ENCODE results near the gene C1orf35. TPM values are rescaled to one million over a fixed set of nuclear protein-coding genes. Genes with fewer than 3 reads are reported as not detected.
A peak's percentile ranks its signal among the peaks of the same experiment; 100 is the strongest.

The C1orf35 gene
- total and polyA plus RNA-seq, 9 donors: 2.8 to 29.3 (median 21.0) TPM

GRCh38 chr1:228066891-228067654 lies 36.1 kb downstream of the C1orf35 start:
- 45 to 52% (median 51%) methylated on average over 10 of the region's 10 CpGs for WGBS, 3 donors
- H3K27me3 ChIP-seq: no peaks in the 10 kb centered on the region
- H3K9me3 ChIP-seq: no peaks in the 10 kb centered on the region
- intact Hi-C loops (cut with DNase I): no loop called here
- no peak overlapping the region for H3K4me3 ChIP-seq
- no peak for DNase-seq
- TF ChIP-seq EP300 (IDR thresholded peaks at IDR 0.05) (no peak), CTCF (IDR thresholded peaks at IDR 0.05) (no peak), POLR2A (IDR thresholded peaks at IDR 0.05) (no peak)
- no peaks in the 10 kb centered on the region for H3K4me1 ChIP-seq (ENCODE audit: insufficient read depth)
- no peaks in the 10 kb centered on the region for H3K36me3 ChIP-seq
- no peak overlapping the region for H3K27ac ChIP-seq

- intact Hi-C loops (cut with DNase I): no loop called here
- Histone ChIP-seq H3K4me1 (ENCODE audit: insufficient read depth) (no peaks in the 10 kb centered on the region), H3K27me3 (no peaks in the 10 kb centered on the region), H3K27ac (no peak overlapping the region), H3K36me3 (no peaks in the 10 kb centered on the region), H3K9me3 (no peaks in the 10 kb centered on the region), H3K4me3 (no peak overlapping the region)
- DNase-seq: no peak
- TF ChIP-seq POLR2A (IDR thresholded peaks at IDR 0.05) (no peak), CTCF (IDR thresholded peaks at IDR 0.05) (no peak), EP300 (IDR thresholded peaks at IDR 0.05) (no peak)
- 16 to 31% (median 19%) methylated on average over 4 of the region's 4 CpGs for WGBS, 3 donors
Measured at GRCh38 chr1:228066416-228066815, 36.7 kb downstream of the C1orf35 start.

- no peaks in the 10 kb centered on the region for H3K9me3 ChIP-seq
- 59 to 62% (median 62%) methylated on average over 15 of the region's 15 CpGs for WGBS, 3 donors
- H3K4me1 ChIP-seq (ENCODE audit: insufficient read depth): no peaks in the 10 kb centered on the region
- no peak overlapping the region for H3K4me3 ChIP-seq
- no peaks in the 10 kb centered on the region for H3K27me3 ChIP-seq
- intact Hi-C loops (cut with DNase I): no loop called here
- DNase-seq: peak in 1 of 5 donors; percentile 26
- TF ChIP-seq POLR2A (IDR thresholded peaks at IDR 0.05): no peak
- no peak for TF ChIP-seq EP300 (IDR thresholded peaks at IDR 0.05)
- TF ChIP-seq CTCF (IDR thresholded peaks at IDR 0.05): no peak
- no peaks in the 10 kb centered on the region for H3K36me3 ChIP-seq
- no peak overlapping the region for H3K27ac ChIP-seq
Measured at GRCh38 chr1:228065543-228066347, 37.4 kb downstream of the C1orf35 start.

- no peak for DNase-seq
- H3K27ac ChIP-seq: no peak overlapping the region
- H3K36me3 ChIP-seq: no peaks in the 10 kb centered on the region
- 50 to 69% (median 53%) methylated on average over 13 to 15 of the region's 15 CpGs for WGBS, 3 donors
- TF ChIP-seq EP300 (IDR thresholded peaks at IDR 0.05) (no peak), POLR2A (IDR thresholded peaks at IDR 0.05) (no peak), CTCF (IDR thresholded peaks at IDR 0.05) (no peak)
- no peaks in the 10 kb centered on the region for H3K27me3 ChIP-seq
- H3K4me1 ChIP-seq (ENCODE audit: insufficient read depth): no peaks in the 10 kb centered on the region
- H3K9me3 ChIP-seq: no peaks in the 10 kb centered on the region
- intact Hi-C loops (cut with DNase I): no loop called here
- no peak overlapping the region for H3K4me3 ChIP-seq
Measured at GRCh38 chr1:228064741-228065542, 38.2 kb downstream of the C1orf35 start.
